A673 (cell line): ENCODE data around the gene EIF2B5.

ENCODE experiments used
- EZH2 ChIP-seq: fragments of 200-600 bp; sonication (generic); IDR thresholded peaks from 2 replicates; pipeline ENCODE4 v1.6.1; 2017; ENCODE audit warnings: borderline replicate concordance, low read depth, mild to moderate bottlenecking, mixed read lengths, antibody characterized with exemption, low read length; ENCODE audit not compliant: poor library complexity, severe bottlenecking
- TF ChIP-seq, protein P1 (sequence below): fragments of 300-800, 200-600 bp; sonication (generic); conservative IDR thresholded peaks from 2 replicates; pipeline ENCODE4 v1.5.1; 2017; ENCODE audit warnings: low read depth, mild to moderate bottlenecking, antibody characterized with exemption, low read length, moderate library complexity, mixed read lengths

DNA sequence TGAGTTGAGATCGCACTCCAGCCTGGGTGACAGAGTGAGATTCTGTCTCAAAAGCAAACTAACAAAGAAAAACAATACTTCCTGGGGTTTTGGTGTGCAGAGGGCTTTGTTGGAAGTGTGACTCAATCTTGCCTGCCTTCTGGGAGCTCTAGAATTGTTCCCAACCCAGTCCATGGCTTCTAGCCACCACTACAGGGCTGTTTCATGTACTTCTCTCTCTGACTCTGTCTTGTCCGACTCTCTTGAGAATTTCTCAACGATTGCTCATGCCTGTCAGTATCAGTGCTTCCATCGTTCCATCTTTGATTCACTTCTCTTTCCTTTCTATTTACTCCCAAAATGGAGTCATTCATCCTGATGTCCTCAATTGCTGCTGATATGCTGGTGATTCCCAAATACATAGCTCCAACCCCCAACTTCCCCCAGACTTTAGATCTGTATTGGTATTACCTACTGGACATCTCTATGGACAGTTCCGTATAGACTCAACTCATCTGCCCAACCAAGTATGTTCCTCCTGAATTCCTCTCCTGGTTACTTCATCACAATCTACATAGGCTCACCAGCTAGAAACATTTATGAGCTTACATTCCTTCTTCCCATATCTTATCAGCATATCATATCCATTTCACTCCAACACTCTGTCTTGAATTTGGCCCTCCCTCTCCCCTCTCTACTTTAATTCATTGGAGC is 37.7 kb downstream of the EIF2B5 start:
- TF ChIP-seq EZH2, result no peak
- TF ChIP-seq, protein P1, sequence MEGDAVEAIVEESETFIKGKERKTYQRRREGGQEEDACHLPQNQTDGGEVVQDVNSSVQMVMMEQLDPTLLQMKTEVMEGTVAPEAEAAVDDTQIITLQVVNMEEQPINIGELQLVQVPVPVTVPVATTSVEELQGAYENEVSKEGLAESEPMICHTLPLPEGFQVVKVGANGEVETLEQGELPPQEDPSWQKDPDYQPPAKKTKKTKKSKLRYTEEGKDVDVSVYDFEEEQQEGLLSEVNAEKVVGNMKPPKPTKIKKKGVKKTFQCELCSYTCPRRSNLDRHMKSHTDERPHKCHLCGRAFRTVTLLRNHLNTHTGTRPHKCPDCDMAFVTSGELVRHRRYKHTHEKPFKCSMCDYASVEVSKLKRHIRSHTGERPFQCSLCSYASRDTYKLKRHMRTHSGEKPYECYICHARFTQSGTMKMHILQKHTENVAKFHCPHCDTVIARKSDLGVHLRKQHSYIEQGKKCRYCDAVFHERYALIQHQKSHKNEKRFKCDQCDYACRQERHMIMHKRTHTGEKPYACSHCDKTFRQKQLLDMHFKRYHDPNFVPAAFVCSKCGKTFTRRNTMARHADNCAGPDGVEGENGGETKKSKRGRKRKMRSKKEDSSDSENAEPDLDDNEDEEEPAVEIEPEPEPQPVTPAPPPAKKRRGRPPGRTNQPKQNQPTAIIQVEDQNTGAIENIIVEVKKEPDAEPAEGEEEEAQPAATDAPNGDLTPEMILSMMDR, result no peak
